Measurements from ENCODE around the gene SNN. TPM values are rescaled to one million over a fixed set of nuclear protein-coding genes. Genes with fewer than 3 reads are reported as not detected.

SNN gene
- total RNA-seq, 1 experiment from 2014 or later = 65.2 TPM

- peaks cover 11% of the 10 kb centered on the region for H3K4me1 Mint-ChIP-seq
- DNase-seq (ENCODE audit: low spot score) (no peak), ATAC-seq (peak; percentile 55)
- ChIA-PET CTCF (interaction anchor here (0.6 to 2.9 kb wide), 15 partner anchors 8 to 272 kb away, joined by 3 to 12 read pairs (median 5); partner anchors contain the start of gene TXNDC11), POLR2A (interaction anchor here (0.6 kb wide), 2 partner anchors 9 to 55 kb away, joined by 3 read pairs; partner anchors contain the start of gene SNN)
- TF ChIP-seq USF1 (CRISPR knock-in tag; IDR thresholded peaks at IDR 0.05) = 0 out of 2 replicates have a peak, but pooled peaks have one; percentile 12
- TF ChIP-seq GRHL2 (CRISPR knock-in tag; IDR thresholded peaks at IDR 0.05; ENCODE audit: insufficient replicate concordance, severe bottlenecking) = no peak
- H3K36me3 Mint-ChIP-seq = no peaks in the 10 kb centered on the region
- no peak overlapping the region for H3K4me3 Mint-ChIP-seq
- peak overlapping the region; percentile 50; the same call in 1 of the 2 replicates for H3K27ac Mint-ChIP-seq
- H3K9me3 Mint-ChIP-seq = no peaks in the 10 kb centered on the region
- no peaks in the 10 kb centered on the region for H3K27me3 Mint-ChIP-seq (ENCODE audit: low read depth)
Observed at GRCh38 chr16:11658896-11659708, 9.2 kb upstream of the SNN start.

- Mint-ChIP-seq H3K4me3 (no peak overlapping the region), H3K9me3 (no peaks in the 10 kb centered on the region), H3K27me3 (ENCODE audit: low read depth) (no peaks in the 10 kb centered on the region), H3K27ac (no peak overlapping the region), H3K4me1 (peaks cover 25% of the 10 kb centered on the region), H3K36me3 (no peaks in the 10 kb centered on the region)
- POLR2A ChIA-PET = no interaction called here
- TF ChIP-seq FOXJ3 (CRISPR knock-in tag; IDR thresholded peaks at IDR 0.05; ENCODE audit: borderline replicate concordance) (no peak), AFF4 (CRISPR knock-in tag; IDR thresholded peaks at IDR 0.05; ENCODE audit: borderline replicate concordance) (no peak), TP53 (CRISPR knock-in tag; IDR thresholded peaks at IDR 0.05) (no peak), ZNF317 (CRISPR knock-in tag; IDR thresholded peaks at IDR 0.05; ENCODE audit: borderline replicate concordance, low read depth) (no peak), GABPB1 (CRISPR knock-in tag; IDR thresholded peaks at IDR 0.05) (no peak), SMAD3 (CRISPR knock-in tag; IDR thresholded peaks at IDR 0.05; ENCODE audit: borderline replicate concordance) (no peak), USF2 (CRISPR knock-in tag; IDR thresholded peaks at IDR 0.05) (no peak), E2F5 (CRISPR knock-in tag; IDR thresholded peaks at IDR 0.05) (no peak)
- DNase-seq (ENCODE audit: low spot score) = no peak
- ATAC-seq = no peak
- CTCF ChIA-PET = interaction anchor here (1.3 to 2.9 kb wide), 3 partner anchors 129 to 273 kb away, joined by 3 to 12 read pairs (median 8); no protein-coding TSS in a partner anchor
Observed at GRCh38 chr16:11660565-11660964, 7.7 kb upstream of the SNN start.

GRCh38 chr16:11662582-11662981 lies 5.7 kb upstream of the SNN start:
- H3K9me3 Mint-ChIP-seq = no peaks in the 10 kb centered on the region
- ChIA-PET CTCF (no interaction called here), POLR2A (no interaction called here)
- DNase-seq (ENCODE audit: low spot score) = no peak
- H3K36me3 Mint-ChIP-seq = no peaks in the 10 kb centered on the region
- peaks cover 3% of the 10 kb centered on the region; the same call in 1 of the 2 replicates for H3K27me3 Mint-ChIP-seq (ENCODE audit: low read depth)
- H3K27ac Mint-ChIP-seq = no peak overlapping the region
- no peak overlapping the region for H3K4me3 Mint-ChIP-seq
- no peak for ATAC-seq
- H3K4me1 Mint-ChIP-seq = peaks cover 40% of the 10 kb centered on the region
- TF ChIP-seq FOXP1 (CRISPR knock-in tag; IDR thresholded peaks at IDR 0.05; ENCODE audit: borderline replicate concordance) = no peak
- TF ChIP-seq JUN (CRISPR knock-in tag; IDR thresholded peaks at IDR 0.05) = no peak
- TF ChIP-seq NFATC4 (CRISPR knock-in tag; IDR thresholded peaks at IDR 0.05) = no peak
- TF ChIP-seq FOXK1 (CRISPR knock-in tag; IDR thresholded peaks at IDR 0.05) = no peak
- TF ChIP-seq ZNF512 (CRISPR knock-in tag; IDR thresholded peaks at IDR 0.05; ENCODE audit: borderline replicate concordance) = no peak
- no peak for TF ChIP-seq ZBTB43 (CRISPR knock-in tag; IDR thresholded peaks at IDR 0.05)
